ENCODE measurements around the gene COL18A1. TPM values are rescaled to one million over a fixed set of nuclear protein-coding genes. Genes with fewer than 3 reads are reported as not detected.
A peak's percentile ranks its signal among the peaks of the same experiment; 100 is the strongest.

Gene COL18A1
- total RNA-seq, 4 donors from 2014 or later = 16.4 to 42.2 (median 20.7) TPM

DNA sequence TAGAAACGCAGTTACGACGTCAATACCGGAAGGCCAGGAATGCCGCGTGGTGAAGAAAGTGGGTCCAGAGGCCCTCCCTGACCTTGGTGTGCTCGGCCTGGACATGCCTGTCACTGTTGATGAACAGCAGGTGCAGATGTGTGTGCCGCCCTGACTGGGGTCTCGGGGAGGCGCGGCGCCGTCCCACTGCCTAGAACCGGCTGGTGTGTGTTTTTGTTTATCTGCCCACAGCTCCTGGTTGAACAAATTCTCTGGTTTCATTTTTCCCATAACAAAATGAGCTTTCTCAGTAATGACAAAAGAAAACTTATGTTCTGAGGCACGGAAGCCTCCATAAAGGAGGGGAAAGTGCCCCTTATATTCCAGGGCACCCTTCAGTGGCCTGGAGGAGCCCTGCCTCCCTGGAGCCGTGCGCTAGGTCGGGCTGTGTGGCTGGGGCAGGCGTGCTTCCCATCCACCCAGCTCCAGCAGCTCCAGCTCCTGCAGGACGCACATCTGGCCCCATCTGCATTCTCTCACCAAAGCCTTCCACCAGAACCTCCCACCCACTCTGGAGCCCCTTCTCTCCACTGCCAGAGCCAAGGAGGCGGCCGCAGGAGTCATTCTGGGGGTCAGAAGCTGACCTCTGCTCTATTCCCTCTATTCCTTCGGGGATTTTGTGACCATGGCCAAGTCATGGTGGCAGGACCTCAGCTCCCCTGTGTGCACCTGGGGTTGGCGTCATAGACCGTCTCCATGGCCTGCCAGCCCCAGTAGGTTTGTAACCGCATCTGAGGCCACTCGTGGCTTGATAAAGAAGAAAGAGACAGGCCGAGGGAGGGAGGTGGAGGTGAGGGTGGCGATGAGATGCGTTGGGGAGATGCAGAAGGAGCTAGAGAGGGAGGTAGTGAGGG, 20.1 kb upstream of the COL18A1 start:
- ATAC-seq = no peak
- intact Hi-C loops (cut with DNase I; ENCODE audit: low total_unique reads) (no loop called here), in situ Hi-C loops (cut with MboI; ENCODE audit: low sequenced_read_pairs in 4 of 4) (no loop called here)
- TF ChIP-seq POLR2A (IDR thresholded peaks at IDR 0.05) = no peak
- H3K36me3 ChIP-seq = no peaks in the 10 kb centered on the region
- no peak overlapping the region for H3K27ac ChIP-seq
- DNase-seq = peak in 1 of 2 donors; percentile 4
- H3K27me3 ChIP-seq = peaks cover 0 to 3% (median 0%) of the 10 kb centered on the region in 3 donors
- H3K4me1 ChIP-seq = peaks cover 8 to 14% of the 10 kb centered on the region in 2 donors
- H3K4me3 ChIP-seq = no peak overlapping the region
- no peaks in the 10 kb centered on the region for H3K9me3 ChIP-seq

DNA sequence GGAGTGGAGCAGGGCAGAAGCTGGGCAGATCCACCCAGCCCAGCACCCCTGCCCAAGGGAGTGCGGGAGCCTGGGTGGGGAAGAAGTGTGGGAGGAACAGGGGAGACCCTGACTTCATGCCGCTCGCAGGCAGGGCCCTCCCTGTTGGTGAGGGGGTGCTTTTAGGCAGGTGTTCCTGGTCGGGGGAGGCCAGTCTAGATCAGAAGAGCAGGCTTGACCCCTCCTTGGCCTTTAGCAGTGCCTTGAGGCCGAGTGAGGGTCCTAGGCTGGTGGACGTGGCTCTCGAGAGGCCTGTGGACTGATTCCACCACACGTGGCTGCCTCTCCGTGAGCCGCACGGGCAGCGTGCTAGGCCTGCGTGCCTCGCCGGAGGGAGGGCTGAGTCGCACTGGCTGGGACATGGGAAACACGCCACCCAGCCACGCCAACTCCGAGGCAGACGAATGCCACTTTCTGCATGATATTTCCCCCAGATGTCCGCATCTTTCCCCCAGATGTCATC, 19.4 kb upstream of the COL18A1 start:
- Histone ChIP-seq H3K9me3 (no peaks in the 10 kb centered on the region), H3K27ac (no peak overlapping the region), H3K27me3 (peaks cover 0 to 6% (median 0%) of the 10 kb centered on the region in 3 donors), H3K4me3 (no peak overlapping the region), H3K36me3 (no peaks in the 10 kb centered on the region), H3K4me1 (peaks cover 8 to 14% of the 10 kb centered on the region in 2 donors)
- intact Hi-C loops (cut with DNase I; ENCODE audit: low total_unique reads) = no loop called here
- TF ChIP-seq POLR2A (IDR thresholded peaks at IDR 0.05) = no peak
- TF ChIP-seq, protein P1, sequence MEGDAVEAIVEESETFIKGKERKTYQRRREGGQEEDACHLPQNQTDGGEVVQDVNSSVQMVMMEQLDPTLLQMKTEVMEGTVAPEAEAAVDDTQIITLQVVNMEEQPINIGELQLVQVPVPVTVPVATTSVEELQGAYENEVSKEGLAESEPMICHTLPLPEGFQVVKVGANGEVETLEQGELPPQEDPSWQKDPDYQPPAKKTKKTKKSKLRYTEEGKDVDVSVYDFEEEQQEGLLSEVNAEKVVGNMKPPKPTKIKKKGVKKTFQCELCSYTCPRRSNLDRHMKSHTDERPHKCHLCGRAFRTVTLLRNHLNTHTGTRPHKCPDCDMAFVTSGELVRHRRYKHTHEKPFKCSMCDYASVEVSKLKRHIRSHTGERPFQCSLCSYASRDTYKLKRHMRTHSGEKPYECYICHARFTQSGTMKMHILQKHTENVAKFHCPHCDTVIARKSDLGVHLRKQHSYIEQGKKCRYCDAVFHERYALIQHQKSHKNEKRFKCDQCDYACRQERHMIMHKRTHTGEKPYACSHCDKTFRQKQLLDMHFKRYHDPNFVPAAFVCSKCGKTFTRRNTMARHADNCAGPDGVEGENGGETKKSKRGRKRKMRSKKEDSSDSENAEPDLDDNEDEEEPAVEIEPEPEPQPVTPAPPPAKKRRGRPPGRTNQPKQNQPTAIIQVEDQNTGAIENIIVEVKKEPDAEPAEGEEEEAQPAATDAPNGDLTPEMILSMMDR (IDR thresholded peaks at IDR 0.05 in 4 of 5, conservative IDR thresholded peaks at IDR 0.05 in 1 of 5) = no peak
- DNase-seq = peak in 1 of 2 donors; percentile 4
- no peak for ATAC-seq
- in situ Hi-C loops (cut with MboI; ENCODE audit: low sequenced_read_pairs in 4 of 4) = no loop called here

DNA sequence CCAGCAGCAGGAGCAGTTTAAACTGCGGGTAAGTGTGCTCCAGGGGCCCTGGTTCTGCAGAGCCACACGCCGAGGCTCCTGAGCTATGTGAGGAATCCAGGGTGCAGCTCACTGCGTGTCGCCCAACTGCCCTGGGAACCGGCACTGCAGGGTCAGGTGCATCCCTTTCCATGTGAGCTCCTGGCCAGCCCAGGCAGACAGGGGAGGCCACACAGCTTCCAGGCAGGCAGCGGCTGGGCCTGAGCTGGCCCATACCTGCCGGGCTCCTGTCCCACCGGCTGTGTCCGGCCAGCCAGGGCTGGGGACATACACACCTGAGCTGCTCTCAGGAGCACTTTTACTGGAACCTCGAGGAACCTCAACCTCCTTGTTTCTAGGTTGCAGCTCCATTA, 18.6 kb upstream of the COL18A1 start:
- DNase-seq (peak in 1 of 2 donors; percentile 2), ATAC-seq (no peak)
- H3K9me3 ChIP-seq = no peaks in the 10 kb centered on the region
- H3K4me3 ChIP-seq = no peak overlapping the region
- H3K36me3 ChIP-seq = no peaks in the 10 kb centered on the region
- TF ChIP-seq, protein P1 (IDR thresholded peaks at IDR 0.05 in 4 of 5, conservative IDR thresholded peaks at IDR 0.05 in 1 of 5) = no peak
- TF ChIP-seq POLR2A (IDR thresholded peaks at IDR 0.05) = no peak
- in situ Hi-C loops (cut with MboI; ENCODE audit: low sequenced_read_pairs in 4 of 4) = no loop called here
- peak overlapping the region in 3 of 4 donors; percentile 27 to 71 (median 30) for H3K27ac ChIP-seq
- H3K27me3 ChIP-seq = peaks cover 0 to 6% (median 0%) of the 10 kb centered on the region in 3 donors
- intact Hi-C loops (cut with DNase I; ENCODE audit: low total_unique reads) = no loop called here
- peaks cover 8 to 14% of the 10 kb centered on the region in 2 donors for H3K4me1 ChIP-seq

DNA sequence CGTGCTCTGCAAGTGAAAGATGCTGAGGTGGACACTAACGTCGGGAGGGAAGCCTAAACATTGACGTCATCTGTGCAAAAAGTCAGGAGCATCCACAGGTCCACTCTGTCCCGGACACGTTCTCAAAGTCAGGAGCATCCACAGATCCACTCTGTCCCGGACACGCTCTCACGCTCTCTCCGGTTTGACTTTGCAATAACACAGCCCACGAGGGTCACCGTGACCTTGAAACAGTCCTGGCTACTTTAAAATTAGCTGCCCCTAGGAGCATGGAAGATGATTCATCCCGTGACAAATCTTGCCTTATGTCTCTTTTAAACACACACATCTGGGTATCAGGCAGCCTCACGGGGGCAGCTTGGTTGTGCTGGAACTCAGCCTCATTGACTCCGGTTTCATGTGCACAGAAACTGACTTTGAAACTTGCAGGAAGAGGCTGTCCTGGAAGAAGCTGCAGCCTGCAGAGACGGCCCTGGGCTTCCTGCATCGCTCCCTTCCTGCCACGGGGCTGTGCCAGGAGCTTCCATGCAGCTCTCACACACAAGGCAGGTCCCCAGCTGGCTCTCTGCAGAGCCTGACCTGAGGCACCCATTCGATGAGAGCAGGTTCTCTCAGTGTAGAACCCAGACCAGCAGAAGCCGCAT, 18.1 kb upstream of the COL18A1 start:
- H3K4me1 ChIP-seq = peaks cover 8 to 14% of the 10 kb centered on the region in 2 donors
- peak; percentile 47 to 68 for ATAC-seq
- H3K9me3 ChIP-seq = no peaks in the 10 kb centered on the region
- in situ Hi-C loops (cut with MboI; ENCODE audit: low sequenced_read_pairs in 4 of 4) (no loop called here), intact Hi-C loops (cut with DNase I; ENCODE audit: low total_unique reads) (no loop called here)
- peak; percentile 29 to 37 for DNase-seq
- no peaks in the 10 kb centered on the region for H3K36me3 ChIP-seq
- peaks cover 0 to 6% (median 0%) of the 10 kb centered on the region in 3 donors for H3K27me3 ChIP-seq
- peak overlapping the region; percentile 27 to 71 (median 43) for H3K27ac ChIP-seq
- TF ChIP-seq, protein P1 (IDR thresholded peaks at IDR 0.05 in 4 of 5, conservative IDR thresholded peaks at IDR 0.05 in 1 of 5) = no peak
- TF ChIP-seq POLR2A (IDR thresholded peaks at IDR 0.05) = no peak
- H3K4me3 ChIP-seq = no peak overlapping the region

DNA sequence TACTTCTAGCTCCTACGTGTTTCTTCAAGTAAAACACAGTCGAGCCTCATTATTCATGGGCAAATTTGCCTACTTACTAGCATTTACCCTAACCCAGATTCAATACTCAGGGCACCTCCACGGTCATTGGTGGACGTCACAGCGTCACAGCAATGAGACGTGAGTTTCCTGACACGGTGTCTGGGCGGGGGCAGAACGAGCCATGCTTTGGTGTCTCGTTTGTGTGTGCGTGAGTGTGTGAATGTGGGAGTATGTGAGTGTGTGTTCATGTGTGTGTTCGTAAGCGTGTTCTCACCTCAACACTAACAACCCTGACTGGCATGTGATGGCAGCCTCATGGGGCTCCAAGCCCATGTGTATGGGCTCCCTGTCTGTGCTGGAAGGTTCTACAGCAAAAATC, 17.5 kb upstream of the COL18A1 start:
- DNase-seq (no peak), ATAC-seq (no peak)
- peak overlapping the region in 3 of 4 donors; percentile 15 to 71 (median 55) for H3K27ac ChIP-seq
- in situ Hi-C loops (cut with MboI; ENCODE audit: low sequenced_read_pairs in 4 of 4) (no loop called here), intact Hi-C loops (cut with DNase I; ENCODE audit: low total_unique reads) (no loop called here)
- no peak for TF ChIP-seq POLR2A (IDR thresholded peaks at IDR 0.05)
- TF ChIP-seq, protein P1 (IDR thresholded peaks at IDR 0.05 in 4 of 5, conservative IDR thresholded peaks at IDR 0.05 in 1 of 5) = no peak
- no peaks in the 10 kb centered on the region for H3K36me3 ChIP-seq
- peaks cover 0 to 6% (median 0%) of the 10 kb centered on the region in 3 donors for H3K27me3 ChIP-seq
- peaks cover 8 to 14% of the 10 kb centered on the region in 2 donors for H3K4me1 ChIP-seq
- no peak overlapping the region for H3K4me3 ChIP-seq
- H3K9me3 ChIP-seq = no peaks in the 10 kb centered on the region
